Panc1 (cell line): ENCODE results near the gene GRID1.

Experiments
- CTCF ChIP-seq: fragments of 450-650 bp; IDR thresholded peaks from 2 replicates; pipeline ENCODE4 v1.5.1; 2017; ENCODE audit warnings: mild to moderate bottlenecking
- POLR2AphosphoS5 ChIP-seq: IDR thresholded peaks from 2 replicates; pipeline ENCODE4 v1.6.1; 2012; ENCODE audit warnings: mild to moderate bottlenecking, low read depth, low read length, moderate library complexity
- SIN3A ChIP-seq: IDR thresholded peaks from 2 replicates; pipeline ENCODE4 v1.6.1; 2012; ENCODE audit warnings: low read depth, mild to moderate bottlenecking, low read length, moderate library complexity, borderline replicate concordance; ENCODE audit not compliant: insufficient read depth
- TCF7L2 ChIP-seq: IDR thresholded peaks from 2 replicates; pipeline ENCODE4 v1.6.1; 2011; ENCODE audit warnings: mild to moderate bottlenecking, low read depth, low read length, inconsistent platforms
- TF ChIP-seq, protein P1 (sequence below), 2 experiments: IDR thresholded peaks; 2 replicates each; pipeline ENCODE4 v1.6.1; 2011 to 2012; ENCODE audit warnings: low read depth in 2 of 2, control low read depth in 1 of 2, low read length in 1 of 2, mild to moderate bottlenecking in 1 of 2, moderate library complexity in 1 of 2; ENCODE audit not compliant: insufficient read depth in 1 of 2

- TF ChIP-seq, protein P1, sequence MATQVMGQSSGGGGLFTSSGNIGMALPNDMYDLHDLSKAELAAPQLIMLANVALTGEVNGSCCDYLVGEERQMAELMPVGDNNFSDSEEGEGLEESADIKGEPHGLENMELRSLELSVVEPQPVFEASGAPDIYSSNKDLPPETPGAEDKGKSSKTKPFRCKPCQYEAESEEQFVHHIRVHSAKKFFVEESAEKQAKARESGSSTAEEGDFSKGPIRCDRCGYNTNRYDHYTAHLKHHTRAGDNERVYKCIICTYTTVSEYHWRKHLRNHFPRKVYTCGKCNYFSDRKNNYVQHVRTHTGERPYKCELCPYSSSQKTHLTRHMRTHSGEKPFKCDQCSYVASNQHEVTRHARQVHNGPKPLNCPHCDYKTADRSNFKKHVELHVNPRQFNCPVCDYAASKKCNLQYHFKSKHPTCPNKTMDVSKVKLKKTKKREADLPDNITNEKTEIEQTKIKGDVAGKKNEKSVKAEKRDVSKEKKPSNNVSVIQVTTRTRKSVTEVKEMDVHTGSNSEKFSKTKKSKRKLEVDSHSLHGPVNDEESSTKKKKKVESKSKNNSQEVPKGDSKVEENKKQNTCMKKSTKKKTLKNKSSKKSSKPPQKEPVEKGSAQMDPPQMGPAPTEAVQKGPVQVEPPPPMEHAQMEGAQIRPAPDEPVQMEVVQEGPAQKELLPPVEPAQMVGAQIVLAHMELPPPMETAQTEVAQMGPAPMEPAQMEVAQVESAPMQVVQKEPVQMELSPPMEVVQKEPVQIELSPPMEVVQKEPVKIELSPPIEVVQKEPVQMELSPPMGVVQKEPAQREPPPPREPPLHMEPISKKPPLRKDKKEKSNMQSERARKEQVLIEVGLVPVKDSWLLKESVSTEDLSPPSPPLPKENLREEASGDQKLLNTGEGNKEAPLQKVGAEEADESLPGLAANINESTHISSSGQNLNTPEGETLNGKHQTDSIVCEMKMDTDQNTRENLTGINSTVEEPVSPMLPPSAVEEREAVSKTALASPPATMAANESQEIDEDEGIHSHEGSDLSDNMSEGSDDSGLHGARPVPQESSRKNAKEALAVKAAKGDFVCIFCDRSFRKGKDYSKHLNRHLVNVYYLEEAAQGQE (IDR thresholded peaks at IDR 0.05; ENCODE audit: insufficient read depth in 1 of 2, low read depth in 2 of 2, low read length in 1 of 2), result no peak
- TF ChIP-seq CTCF (no peak), SIN3A (no peak), TCF7L2 (no peak), POLR2AphosphoS5 (no peak)
These were observed 291.1 kb downstream of the GRID1 start for GRCh38 chr10:86075512-86075911.
